GM18861 (cell line): ENCODE measurements around the gene IQCN.
A peak's percentile ranks its signal among the peaks of the same experiment; 100 is the strongest.

Source experiments
- ATAC-seq: cut with Tn5 transposase; IDR thresholded peaks from one replicate; pipeline ENCODE4 v1.9.1; 2021; ENCODE audit not compliant: unreplicated experiment

The IQCN gene, protein sequence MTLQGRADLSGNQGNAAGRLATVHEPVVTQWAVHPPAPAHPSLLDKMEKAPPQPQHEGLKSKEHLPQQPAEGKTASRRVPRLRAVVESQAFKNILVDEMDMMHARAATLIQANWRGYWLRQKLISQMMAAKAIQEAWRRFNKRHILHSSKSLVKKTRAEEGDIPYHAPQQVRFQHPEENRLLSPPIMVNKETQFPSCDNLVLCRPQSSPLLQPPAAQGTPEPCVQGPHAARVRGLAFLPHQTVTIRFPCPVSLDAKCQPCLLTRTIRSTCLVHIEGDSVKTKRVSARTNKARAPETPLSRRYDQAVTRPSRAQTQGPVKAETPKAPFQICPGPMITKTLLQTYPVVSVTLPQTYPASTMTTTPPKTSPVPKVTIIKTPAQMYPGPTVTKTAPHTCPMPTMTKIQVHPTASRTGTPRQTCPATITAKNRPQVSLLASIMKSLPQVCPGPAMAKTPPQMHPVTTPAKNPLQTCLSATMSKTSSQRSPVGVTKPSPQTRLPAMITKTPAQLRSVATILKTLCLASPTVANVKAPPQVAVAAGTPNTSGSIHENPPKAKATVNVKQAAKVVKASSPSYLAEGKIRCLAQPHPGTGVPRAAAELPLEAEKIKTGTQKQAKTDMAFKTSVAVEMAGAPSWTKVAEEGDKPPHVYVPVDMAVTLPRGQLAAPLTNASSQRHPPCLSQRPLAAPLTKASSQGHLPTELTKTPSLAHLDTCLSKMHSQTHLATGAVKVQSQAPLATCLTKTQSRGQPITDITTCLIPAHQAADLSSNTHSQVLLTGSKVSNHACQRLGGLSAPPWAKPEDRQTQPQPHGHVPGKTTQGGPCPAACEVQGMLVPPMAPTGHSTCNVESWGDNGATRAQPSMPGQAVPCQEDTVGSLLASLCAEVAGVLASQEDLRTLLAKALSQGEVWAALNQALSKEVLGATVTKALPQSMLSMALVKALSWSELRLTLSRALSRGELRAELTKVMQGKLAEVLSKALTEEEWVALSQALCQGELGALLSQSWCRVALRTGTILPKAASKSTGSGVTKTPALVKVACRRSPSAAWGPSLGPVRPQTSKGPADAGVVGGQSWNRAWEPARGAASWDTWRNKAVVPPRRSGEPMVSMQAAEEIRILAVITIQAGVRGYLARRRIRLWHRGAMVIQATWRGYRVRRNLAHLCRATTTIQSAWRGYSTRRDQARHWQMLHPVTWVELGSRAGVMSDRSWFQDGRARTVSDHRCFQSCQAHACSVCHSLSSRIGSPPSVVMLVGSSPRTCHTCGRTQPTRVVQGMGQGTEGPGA (N-terminal part only)

DNA sequence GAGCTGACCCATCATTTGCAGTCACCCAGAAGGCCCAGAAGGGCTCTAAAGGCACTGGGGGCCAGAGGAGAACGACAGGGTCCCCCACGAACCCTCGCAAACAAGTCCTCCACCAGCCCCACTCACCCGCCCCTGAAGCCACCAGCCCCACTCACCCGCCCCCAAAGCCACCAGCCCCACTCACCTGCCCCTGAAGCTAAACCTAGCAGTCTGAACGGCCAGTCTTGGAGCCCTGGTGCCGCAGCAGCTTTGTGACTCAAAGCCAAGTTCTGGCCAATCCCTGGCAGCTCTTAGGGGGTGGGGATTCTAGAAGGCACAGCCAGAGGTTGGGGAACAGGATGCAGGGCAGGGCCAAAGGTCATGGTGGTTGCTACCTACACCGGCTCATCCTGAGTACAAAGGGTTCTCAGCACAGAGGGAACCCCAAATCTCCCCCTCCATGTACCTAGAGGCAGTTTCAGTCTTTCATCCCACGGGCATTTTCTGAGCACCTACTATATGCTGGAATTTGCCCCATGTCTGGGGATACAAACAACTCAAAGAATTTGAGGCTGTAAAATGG is at the start of gene IQCN:
IQCN (minus strand) TSS at position 234 of the 562 bp plus-strand sequence. CDS start 4,974 bp downstream, outside the sequence.
- no peak for ATAC-seq

DNA sequence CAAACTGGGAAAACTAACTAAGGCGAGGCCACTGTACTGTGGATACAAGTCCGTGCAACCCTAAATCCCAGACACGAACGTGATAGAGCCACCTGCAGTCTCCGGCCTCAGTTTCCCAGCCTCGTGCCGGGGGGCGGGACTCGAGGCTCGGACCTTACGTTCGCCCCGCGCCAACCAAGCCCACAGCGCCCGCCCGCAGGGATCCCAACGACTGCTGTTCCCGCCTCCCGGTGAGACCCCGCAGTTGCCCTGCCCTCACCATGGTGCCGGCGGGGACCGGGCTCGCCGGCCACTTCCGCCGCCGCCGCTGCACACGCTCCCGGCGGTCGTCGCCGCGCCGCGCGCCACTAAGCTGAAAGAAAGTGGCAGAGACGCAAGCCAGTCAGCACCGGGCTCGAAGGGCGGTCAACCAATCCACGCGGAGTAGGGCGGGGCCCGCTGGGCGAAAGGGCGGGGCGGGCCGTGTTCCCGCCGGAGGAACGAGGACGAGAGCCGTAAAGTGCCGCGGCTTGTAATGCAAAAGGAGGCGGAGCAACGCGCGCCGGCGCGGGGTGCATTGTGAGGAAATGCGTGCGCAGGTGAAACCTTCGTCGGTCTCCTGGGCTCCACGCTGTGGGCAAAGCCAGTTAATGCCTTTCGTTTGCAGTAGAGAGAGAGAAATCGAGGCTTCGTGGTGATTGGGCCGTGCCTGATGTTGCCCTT is 48.7 kb upstream of the IQCN start, which contains the start of gene LSM4:
LSM4 (minus strand) TSS at position 318 of the 702 bp plus-strand sequence; CDS start at position 262, 56 bp downstream.
- ATAC-seq, result peak; percentile 84

DNA sequence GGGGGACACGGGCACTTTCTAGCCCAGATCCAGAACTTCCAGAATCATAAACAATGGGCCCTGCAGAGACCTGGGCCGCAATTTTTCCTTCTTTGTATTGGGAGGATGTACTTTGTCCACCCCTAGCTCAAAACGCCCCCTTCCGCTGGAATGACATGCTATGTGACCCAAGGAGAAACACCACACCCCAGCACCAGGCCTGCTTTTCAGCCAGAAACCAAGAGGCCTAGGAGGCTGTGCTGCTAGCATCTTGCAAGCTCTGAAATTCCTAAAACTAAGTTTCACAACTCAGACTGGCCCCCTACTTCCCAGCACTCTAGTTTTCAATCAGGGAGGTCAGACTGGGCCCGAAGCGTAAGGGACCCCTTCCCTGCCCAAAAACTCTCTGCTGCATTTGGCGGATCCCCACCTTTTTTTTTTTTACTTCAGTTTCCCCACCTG is 48.1 kb upstream of the IQCN start:
- ATAC-seq, result no peak

DNA sequence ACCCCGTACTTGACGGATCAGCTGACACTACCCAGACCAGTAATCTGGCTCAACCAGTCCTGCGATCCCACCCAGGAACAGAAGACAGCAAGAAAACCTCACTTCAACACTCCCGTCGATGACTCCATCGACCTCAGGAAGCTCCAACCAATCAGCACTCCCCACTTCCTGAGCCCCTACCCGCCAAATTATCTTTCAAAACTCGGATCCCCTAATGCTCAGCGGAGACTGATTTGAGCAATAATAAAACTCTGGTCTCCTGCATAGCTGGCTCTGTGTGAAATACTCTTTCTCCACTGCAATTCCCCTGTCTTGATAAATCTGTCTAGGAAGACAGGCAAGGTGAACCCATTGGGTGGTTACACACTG is 47.5 kb upstream of the IQCN start:
- ATAC-seq, result no peak

DNA sequence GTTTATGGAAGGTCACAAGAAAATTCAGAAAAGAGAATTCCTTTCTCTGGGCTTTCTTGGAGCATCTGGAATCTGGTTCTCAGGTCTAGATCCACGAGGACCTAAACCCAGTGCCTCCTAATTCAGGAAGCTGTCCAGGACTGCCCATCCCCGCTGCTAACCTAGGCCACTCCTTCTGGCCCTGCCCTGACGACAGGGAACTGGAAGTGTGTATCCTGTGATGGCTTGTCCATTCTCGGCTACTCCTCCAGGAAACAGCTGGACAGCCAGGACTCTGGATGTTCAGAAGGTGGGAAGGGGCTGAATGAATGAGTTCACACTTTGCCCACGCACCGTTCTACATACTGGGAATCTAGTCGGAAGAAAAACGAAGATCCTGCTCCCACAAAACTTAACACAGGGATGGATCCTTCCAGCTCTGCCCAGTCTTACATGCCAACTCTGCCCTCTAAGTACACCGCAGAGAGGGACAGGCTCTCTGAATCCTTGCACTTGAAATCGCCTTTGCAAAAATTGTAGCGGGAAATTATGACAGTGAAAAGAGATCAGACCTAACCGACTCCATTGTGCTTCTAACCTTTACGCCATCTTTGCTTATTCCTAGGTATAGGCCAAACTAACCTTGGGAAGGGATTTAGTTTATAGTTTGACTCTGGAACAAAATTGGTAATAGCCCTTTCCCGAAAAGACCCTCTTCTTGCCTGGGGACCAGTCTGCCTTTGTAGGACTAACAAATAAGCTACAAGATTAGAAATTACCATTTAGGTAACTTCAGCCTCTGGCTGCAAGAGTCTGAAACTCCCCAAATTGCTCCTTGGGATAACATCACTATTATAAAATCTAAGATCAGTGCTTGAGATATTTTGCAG is 46.8 kb upstream of the IQCN start:
- no peak for ATAC-seq

DNA sequence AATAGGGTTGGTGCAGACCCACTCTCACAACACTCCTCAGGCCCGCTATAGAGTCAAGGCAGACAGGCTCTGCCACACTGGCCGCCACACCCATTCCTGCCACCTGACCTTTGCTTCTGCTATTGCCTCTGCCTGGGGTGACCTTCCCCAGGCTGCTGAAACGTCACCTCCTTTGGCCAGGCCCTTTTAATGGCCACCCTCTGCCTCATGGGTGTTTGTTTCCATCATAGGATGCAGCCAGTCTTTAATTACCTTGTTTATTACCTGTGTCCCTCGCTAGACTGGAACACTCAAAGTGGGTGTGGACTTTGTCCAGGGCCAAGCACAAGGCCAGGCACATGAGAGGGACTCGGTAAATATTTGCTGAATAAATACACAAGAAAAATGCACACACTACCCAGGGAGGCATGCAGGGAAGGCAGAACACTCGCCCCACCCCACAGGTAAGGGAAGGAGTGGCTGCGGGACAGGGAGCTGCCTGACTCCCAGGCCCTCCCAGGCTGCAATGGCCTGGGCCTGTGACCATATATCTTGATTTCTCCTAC is 45.4 kb upstream of the IQCN start:
- no peak for ATAC-seq

DNA sequence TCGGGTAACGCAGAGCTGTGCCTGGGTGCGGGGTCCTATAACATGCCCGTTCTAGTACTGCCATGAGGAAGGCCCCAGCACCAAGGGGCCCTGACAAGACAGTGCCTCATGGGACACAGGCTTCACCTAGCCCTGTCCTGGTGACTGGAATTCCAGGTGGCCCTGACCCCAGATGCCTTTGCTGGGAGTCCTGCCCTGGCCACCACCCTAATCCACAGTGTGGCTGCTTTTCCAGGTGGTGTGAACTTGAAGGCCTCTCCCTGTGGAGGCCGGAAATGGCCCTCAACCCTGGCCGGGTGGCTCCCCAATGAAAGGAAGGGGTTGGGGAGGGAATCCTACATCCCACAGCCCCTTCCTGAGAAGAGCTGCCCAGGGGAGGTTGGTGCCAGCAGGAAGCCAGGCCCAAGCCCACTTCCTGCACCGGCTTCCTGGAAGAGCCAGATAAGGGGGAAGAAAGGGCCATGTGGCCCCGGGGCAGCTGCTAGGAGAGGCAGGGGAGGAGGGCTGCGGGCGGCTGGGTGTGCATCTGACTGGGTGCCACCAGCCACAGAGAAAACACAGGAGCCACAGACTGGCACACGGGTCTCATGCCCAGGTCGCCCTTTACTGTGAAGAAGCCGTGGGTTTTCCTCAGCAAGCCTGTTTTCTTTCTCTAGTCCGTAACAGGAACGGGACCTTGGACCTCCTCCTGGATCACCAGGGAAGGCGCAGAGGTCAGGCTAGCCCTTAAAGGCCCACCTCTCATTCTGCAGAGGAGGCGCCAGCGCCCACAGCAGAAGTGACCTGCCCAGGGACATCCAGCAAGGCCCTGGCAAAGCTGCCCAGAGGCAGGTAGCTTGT is 43.9 kb upstream of the IQCN start:
- ATAC-seq, result no peak

DNA sequence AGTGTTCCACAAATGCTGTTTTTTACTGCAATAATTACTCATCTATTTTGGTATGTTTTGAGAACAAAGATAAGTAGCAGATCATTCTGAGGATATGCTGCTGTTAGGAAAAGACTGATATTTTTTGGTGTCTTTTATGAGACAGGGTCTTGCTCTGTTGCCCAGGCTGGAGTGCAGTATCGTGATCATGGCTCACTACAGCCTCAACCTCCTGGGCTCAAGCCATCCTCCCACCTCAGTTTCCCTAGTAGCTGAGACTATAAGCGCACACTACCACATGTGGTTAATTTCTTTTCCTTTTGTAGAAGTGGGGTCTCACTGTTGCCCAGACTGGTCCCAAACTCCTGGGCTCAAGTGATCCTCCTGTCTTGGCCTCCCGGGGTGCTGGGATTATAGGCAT is 39.1 kb upstream of the IQCN start:
- no peak for ATAC-seq

DNA sequence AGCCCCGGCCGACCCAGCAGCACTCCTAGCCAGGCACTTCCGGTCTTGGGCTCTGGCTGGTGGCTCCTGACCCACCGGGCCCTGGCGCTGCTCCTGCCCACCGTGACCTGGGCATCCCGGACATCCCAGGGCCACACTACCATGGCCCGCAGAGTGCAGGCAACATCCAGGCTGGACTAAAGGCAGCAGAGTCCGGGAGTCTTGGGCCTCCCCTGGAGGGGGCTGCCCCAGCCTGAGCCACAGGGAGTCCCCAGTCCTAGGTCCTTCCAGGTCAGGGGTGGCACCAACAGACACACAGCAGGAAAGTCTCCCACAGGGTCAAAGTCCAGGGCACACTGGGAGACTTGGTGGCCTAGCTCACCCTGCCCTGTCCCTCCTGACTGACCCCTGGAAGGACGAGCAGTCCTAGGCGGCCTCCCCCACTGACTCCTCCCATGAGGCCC is 37.9 kb upstream of the IQCN start:
- ATAC-seq, result no peak

DNA sequence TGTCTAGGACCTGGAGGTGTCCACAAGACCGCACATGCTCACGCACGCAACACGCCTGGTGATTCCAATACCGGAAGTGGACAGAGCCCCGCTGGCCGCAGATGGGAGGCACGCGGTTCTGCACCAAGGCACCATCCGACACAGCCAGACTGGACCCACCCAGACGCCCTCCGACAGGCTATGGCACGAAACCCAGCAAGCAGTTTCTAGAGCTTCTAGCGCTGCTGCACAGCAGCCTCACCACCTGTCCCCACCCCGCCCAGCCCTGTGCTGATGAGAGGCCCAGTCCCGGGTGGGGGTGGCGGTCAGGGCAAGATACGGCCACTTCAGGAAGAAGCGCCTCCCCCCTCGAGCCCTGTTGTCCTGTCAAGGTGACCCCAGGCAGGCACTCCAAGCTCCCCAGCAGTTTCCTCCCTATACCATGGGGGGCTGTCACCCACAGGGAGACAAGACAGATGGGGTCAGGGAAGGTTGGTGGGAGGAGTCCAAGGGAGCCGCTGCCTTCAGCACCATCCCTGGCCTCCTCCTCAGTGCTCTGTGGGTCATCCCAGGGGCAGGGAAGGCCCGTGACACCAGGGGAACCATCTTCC is 37.3 kb upstream of the IQCN start:
- no peak for ATAC-seq

DNA sequence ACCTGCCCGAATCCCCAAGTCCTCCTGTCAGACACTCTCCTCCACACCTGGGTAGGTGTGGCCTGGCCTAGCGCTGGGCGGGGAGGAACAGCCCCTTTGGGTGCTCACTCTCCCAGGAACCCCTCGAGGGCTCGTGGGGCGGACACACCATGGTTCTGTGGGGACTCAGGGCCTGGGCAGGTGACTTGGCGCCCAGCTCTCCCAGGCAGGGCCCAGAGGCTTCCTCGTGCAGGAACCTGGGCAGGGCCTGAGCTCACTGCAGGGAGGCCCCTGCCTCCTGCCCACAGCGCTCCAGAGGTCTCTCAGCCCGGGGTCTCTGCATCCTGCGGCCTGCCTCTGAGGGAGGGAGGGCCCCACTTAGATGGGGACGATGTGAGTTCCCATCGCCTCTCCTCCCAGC is 36.7 kb upstream of the IQCN start:
- no peak for ATAC-seq

DNA sequence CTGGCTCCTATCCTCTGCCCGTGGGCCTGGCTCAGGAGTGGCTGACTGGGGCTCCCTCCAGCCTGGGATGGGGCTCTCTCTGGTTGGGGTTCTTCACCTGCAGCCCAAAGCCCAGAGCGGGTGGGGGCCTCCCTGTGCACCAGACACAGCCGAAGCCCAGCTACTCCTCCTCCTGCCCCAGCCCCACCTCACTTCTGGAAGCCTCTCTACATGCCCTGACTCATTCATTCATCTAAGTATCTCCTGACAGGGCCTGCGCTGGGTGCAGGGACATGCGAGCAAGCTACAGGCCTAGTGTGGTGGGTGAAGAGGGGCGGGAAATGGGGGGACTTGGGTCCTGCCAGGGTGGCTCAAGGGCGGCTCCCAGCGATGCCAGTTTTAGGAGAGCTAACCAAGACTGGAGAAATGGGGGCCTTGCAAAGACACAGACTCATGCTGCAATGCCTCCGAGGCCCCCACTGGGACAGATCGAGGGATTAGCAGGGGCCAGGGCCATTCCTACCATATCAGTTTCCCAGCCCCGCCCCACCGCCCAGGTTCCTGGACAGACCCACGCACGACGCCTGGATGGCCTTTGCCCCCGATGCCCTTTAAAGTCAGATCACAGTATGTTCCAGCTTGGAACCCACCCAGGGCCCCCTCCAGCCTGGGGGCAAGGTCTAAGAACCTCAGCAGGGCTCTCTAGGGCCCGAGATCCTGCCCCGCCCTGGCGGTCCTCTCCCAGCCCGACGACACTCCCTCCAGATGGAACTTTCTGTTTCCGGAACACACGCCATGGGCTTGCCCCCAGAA is 36.1 kb upstream of the IQCN start:
- ATAC-seq, result no peak

DNA sequence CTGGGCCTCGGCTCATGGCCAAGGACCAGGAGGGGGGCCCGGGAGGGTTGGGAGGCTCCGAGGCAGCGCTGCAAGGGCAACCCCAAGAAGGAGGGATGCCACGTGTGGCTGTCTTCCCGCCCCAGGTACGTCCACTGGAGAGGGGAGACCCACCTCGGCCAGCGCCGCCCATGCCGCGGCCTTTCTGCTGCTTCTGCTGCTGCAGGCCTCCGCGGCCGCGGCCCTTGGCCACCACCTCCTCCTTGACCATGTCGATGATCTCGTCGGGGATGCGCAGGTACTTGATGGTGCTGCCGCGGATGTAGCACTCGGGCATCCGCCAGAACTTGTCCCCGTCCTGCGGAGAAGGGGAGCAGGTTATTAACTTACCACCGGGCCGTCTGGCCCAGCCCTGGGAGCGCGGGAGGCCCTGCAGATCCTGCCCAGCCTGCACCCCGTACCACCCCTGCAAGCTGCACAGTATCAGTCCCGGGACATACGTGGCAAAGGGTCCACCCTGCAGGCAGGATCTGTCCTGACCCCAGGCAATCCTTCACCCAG is 35.3 kb upstream of the IQCN start:
- ATAC-seq, result no peak

DNA sequence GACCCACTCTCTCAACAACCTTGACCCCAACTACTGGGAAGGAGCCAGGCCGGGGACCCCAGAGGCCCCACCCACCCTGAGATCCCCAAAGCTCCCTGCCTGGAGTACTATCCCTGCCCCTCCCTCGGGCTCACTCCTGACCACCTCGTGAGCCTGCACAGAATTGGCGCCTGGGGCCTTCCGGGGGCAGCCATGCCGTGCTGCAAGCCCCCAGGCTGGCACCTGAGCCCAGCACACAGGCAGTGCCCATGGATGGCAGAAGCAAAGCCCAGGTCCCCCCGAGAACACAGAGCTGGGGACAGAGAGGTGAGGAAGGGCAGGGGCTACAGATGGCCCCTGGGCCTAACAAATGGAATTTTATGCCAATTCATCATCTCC is 34.7 kb upstream of the IQCN start:
- no peak for ATAC-seq

DNA sequence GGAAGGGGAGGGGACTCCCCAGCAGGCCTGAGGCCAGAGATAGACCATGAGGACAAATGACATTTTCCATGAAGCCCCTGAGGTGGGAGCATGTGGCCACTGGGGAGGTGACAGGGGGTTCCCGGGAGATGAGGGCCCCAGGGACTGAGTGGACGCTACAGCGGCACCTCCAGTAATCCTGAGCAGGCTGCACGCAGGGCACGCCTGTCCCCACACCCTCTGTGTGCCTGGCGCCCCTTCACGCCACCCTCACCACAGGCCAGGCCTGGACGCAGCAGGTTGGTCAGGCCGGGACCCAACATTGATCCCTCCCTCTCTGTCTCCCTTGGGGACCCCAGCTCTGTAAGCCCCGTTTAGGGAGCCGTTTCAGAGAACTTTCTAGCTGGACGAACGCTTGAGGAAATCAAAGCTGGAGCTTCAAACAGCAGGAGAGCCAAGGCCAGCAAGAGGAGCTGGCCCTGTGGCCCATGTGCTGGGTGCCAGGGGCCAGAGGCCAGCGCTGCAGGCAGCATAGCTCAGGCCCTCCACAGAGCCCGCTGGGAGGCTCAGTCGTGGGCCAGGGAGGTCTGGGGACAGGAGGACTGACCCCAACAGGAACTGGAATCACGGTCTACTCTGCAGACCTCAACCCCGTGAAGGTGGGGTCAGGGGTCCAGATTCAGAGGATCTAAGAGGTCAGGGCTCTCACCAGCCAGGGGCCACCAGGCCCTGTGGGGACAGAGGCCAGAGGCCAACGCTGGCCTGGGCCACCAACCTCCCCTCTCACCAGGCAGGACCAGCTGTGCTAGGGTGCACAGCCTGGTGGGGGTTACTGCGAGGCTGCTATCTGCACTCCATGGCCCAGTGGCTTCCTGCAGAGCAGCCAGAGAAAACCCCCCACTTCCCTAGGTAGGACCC is 34.0 kb upstream of the IQCN start:
- no peak for ATAC-seq

DNA sequence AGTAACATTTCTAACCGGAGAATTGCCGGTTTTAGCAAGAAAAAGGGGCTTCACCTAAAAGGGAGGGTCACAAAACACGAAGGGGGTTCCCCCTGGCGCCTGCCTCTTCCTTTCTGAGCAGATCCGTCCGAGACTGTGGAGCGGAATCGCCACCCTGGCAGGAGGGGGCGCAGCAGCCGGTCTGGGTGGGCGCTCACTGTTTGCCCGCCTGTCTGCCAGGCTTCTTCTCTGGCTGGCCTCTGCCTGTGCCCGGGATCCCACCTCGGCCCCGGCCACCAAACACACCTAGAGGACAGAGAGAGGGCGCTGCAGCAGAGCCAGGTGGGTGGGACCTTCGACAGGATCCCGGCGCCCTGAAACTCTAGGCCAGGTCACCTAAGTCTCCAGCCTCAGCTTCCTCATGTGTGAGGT is 33.0 kb upstream of the IQCN start:
- ATAC-seq, result no peak
